Measurements from ENCODE around the gene ATXN1.

ATXN1 gene

DNA sequence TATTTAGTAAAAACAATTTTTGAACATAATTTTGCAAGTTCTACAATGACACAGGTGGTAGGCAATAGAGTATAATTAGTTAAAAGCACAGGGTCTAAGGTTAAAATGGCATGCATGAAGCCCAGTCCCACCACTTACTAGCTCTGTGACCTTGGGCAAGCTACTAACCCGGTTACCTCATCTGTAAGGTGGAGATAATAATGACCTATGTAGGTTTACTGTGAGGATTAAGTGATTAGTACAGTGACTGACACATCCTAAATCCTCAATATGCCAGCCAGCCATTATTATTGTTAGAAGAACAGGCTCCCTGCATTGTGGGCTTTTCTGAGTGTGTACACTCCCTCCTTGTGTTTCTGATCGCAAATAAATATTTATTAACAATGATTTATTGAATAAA lies 26.2 kb downstream of the ATXN1 start:
- Histone ChIP-seq H2BK12ac (ENCODE audit: low read length in 2 of 2) (no peak overlapping the region), H3K27me3 (ENCODE audit: control insufficient read depth in 1 of 2, insufficient read depth in 1 of 2, low read length in 2 of 2) (no peaks in the 10 kb centered on the region), H4K91ac (ENCODE audit: low read length) (no peak overlapping the region), H3K9ac (ENCODE audit: low read length) (no peak overlapping the region), H3K4ac (ENCODE audit: low read depth in 1 of 2, low read length in 2 of 2) (no peak overlapping the region), H3K36me3 (ENCODE audit: control insufficient read depth in 1 of 2, insufficient read depth in 2 of 2, low read depth in 1 of 2, low read length in 2 of 2) (peaks cover 0 to 16% of the 10 kb centered on the region in 2 experiments), H3K4me3 (ENCODE audit: insufficient read depth in 1 of 2, low read depth in 1 of 2, low read length in 2 of 2) (no peak overlapping the region), H2BK15ac (ENCODE audit: low read depth, poor library complexity, severe bottlenecking) (no peak overlapping the region), H3K14ac (ENCODE audit: low read length in 2 of 2) (no peak overlapping the region), H2BK5ac (ENCODE audit: low read depth, low read length, poor library complexity, severe bottlenecking) (no peak overlapping the region), H3K4me2 (ENCODE audit: low read length, poor library complexity, severe bottlenecking) (no peak overlapping the region), H4K8ac (ENCODE audit: low read length) (no peak overlapping the region), H3K27ac (ENCODE audit: low read length, poor library complexity, severe bottlenecking) (no peak overlapping the region), H2AFZ (ENCODE audit: low read depth, low read length) (no peak overlapping the region), H3K4me1 (ENCODE audit: control insufficient read depth, insufficient read depth, low read depth, low read length) (peaks cover 6% of the 10 kb centered on the region), H3K9me3 (ENCODE audit: control insufficient read depth, low read length) (no peaks in the 10 kb centered on the region), H2BK120ac (ENCODE audit: low read depth, low read length) (no peak overlapping the region), H3K23ac (ENCODE audit: low read length in 2 of 2) (no peak overlapping the region), H3K79me1 (replicated peaks; ENCODE audit: low read length, poor library complexity, severe bottlenecking) (peaks cover 24% of the 10 kb centered on the region), H2AK5ac (ENCODE audit: low read length, severe bottlenecking) (no peak overlapping the region), H3K18ac (ENCODE audit: low read depth in 1 of 2, low read length in 2 of 2) (no peak overlapping the region)
- WGBS: no CpG with 5 or more reads among the region's 2 CpGs
- no peak for DNase-seq

DNA sequence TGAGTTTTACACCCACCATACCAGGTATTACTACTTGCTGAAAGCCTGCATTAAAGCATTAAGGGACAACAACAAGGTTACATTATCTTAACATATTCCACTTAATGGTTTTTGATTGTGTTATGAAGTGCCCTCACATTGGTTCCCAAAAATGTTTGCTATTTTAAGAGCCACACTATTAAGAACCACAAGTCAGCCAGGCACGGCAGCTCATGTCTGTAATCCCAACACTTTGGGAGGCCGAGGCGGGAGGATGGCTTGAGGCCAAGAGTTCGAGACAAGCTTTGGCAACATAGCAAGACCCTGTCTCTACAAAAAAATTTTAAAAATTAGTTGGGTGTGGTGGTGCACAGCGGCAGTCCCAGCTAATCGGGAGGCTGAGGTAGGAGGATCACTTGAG lies 28.2 kb downstream of the ATXN1 start:
- Histone ChIP-seq H3K9me3 (ENCODE audit: control insufficient read depth, low read length) (no peaks in the 10 kb centered on the region), H3K4ac (ENCODE audit: low read depth in 1 of 2, low read length in 2 of 2) (no peak overlapping the region), H2BK15ac (ENCODE audit: low read depth, poor library complexity, severe bottlenecking) (no peak overlapping the region), H3K79me1 (replicated peaks; ENCODE audit: low read length, poor library complexity, severe bottlenecking) (peaks cover 25% of the 10 kb centered on the region), H3K27ac (ENCODE audit: low read length, poor library complexity, severe bottlenecking) (no peak overlapping the region), H2BK120ac (ENCODE audit: low read depth, low read length) (no peak overlapping the region), H3K4me3 (ENCODE audit: insufficient read depth in 1 of 2, low read depth in 1 of 2, low read length in 2 of 2) (no peak overlapping the region), H3K18ac (ENCODE audit: low read depth in 1 of 2, low read length in 2 of 2) (no peak overlapping the region), H4K91ac (ENCODE audit: low read length) (no peak overlapping the region), H2BK12ac (ENCODE audit: low read length in 2 of 2) (no peak overlapping the region), H2AFZ (ENCODE audit: low read depth, low read length) (no peak overlapping the region), H3K14ac (ENCODE audit: low read length in 2 of 2) (no peak overlapping the region), H2AK5ac (ENCODE audit: low read length, severe bottlenecking) (no peak overlapping the region), H3K23ac (ENCODE audit: low read length in 2 of 2) (no peak overlapping the region), H3K9ac (ENCODE audit: low read length) (no peak overlapping the region), H3K36me3 (ENCODE audit: control insufficient read depth in 1 of 2, insufficient read depth in 2 of 2, low read depth in 1 of 2, low read length in 2 of 2) (peaks cover 0 to 4% of the 10 kb centered on the region in 2 experiments), H4K8ac (ENCODE audit: low read length) (no peak overlapping the region), H3K4me2 (ENCODE audit: low read length, poor library complexity, severe bottlenecking) (no peak overlapping the region), H3K27me3 (ENCODE audit: control insufficient read depth in 1 of 2, insufficient read depth in 1 of 2, low read length in 2 of 2) (no peaks in the 10 kb centered on the region), H2BK5ac (ENCODE audit: low read depth, low read length, poor library complexity, severe bottlenecking) (no peak overlapping the region), H3K4me1 (ENCODE audit: control insufficient read depth, insufficient read depth, low read depth, low read length) (peaks cover 8% of the 10 kb centered on the region)
- WGBS: 94% methylated on average over 6 of the region's 6 CpGs
- no peak for DNase-seq

DNA sequence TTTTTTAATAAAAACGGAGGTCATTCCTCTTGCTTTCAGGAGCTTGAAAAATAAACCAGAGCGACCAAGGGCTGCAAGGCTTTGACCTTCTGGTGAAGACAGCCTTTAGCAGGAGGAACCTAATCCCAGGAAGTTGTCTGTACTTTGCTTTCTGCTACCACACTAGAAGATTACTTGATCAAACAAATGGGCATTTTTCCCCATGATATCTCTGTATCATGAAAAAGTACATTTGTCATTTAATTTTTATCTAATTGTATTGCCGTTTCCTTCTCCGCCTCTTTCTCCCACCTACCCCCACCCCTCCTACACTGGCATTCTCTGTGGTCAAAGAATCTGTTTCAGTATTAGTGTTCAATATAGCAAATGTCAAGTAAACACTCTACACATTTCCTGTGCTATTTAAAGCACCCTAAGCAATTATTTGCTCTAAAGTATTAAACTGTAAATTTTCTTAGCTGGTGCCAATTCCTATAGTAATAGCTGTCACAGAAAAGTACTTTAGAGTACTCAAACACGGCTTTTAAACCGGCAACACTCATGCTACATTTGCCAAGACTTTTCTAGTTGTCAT lies 29.7 kb downstream of the ATXN1 start:
- Histone ChIP-seq H2BK120ac (ENCODE audit: low read depth, low read length) (no peak overlapping the region), H3K27me3 (ENCODE audit: control insufficient read depth in 1 of 2, insufficient read depth in 1 of 2, low read length in 2 of 2) (no peaks in the 10 kb centered on the region), H2BK12ac (ENCODE audit: low read length in 2 of 2) (no peak overlapping the region), H2BK5ac (ENCODE audit: low read depth, low read length, poor library complexity, severe bottlenecking) (no peak overlapping the region), H3K36me3 (ENCODE audit: control insufficient read depth in 1 of 2, insufficient read depth in 2 of 2, low read depth in 1 of 2, low read length in 2 of 2) (peaks cover 0 to 6% of the 10 kb centered on the region in 2 experiments), H3K27ac (ENCODE audit: low read length, poor library complexity, severe bottlenecking) (no peak overlapping the region), H3K9me3 (ENCODE audit: control insufficient read depth, low read length) (no peaks in the 10 kb centered on the region), H3K79me1 (replicated peaks; ENCODE audit: low read length, poor library complexity, severe bottlenecking) (peaks cover 29% of the 10 kb centered on the region), H2AK5ac (ENCODE audit: low read length, severe bottlenecking) (no peak overlapping the region), H4K91ac (ENCODE audit: low read length) (no peak overlapping the region), H3K18ac (ENCODE audit: low read depth in 1 of 2, low read length in 2 of 2) (no peak overlapping the region), H3K14ac (ENCODE audit: low read length in 2 of 2) (no peak overlapping the region), H3K4ac (ENCODE audit: low read depth in 1 of 2, low read length in 2 of 2) (no peak overlapping the region), H2BK15ac (ENCODE audit: low read depth, poor library complexity, severe bottlenecking) (no peak overlapping the region), H3K4me1 (ENCODE audit: control insufficient read depth, insufficient read depth, low read depth, low read length) (peaks cover 10% of the 10 kb centered on the region), H2AFZ (ENCODE audit: low read depth, low read length) (no peak overlapping the region), H3K4me2 (ENCODE audit: low read length, poor library complexity, severe bottlenecking) (no peak overlapping the region), H3K9ac (ENCODE audit: low read length) (no peak overlapping the region), H3K4me3 (ENCODE audit: insufficient read depth in 1 of 2, low read depth in 1 of 2, low read length in 2 of 2) (no peak overlapping the region), H3K23ac (ENCODE audit: low read length in 2 of 2) (no peak overlapping the region), H4K8ac (ENCODE audit: low read length) (no peak overlapping the region)
- DNase-seq: peak; percentile 25
- WGBS: 20% methylated on average over 4 of the region's 6 CpGs

DNA sequence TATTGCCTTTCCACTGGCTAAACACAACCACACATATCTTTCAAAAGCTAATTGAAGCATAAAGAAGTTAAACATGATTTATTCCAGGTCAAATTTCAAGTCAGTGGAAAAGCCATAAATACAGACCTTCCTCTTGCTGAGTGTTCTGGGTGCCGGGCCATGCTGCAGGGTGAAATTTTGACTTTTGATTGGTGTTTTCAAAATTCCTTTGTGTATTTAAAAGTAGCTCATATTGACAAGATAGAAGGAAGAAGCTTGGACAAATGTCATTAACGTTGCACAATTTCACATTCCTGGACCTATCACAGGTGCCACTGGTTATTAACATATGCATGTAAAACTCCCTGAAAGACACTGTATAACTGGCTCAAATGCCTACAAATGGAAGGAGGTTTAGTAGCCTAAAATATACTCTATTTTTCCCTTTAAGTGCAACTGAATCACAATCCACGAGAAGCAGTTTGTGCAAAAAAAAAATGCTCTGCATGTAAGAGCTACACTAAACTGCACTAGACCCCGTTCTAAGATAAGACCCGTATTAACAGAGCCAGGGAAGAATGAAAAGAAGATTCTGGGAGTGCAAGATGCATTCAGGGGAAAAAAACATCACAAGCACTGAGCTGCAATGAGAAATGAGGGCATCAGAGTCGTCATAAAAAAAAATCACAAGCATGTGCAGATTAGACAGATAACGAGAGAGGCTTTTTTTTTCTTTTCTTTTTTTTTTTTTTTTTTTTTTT lies 30.4 kb downstream of the ATXN1 start:
- Histone ChIP-seq H3K4me1 (ENCODE audit: control insufficient read depth, insufficient read depth, low read depth, low read length) (peaks cover 13% of the 10 kb centered on the region), H4K8ac (ENCODE audit: low read length) (no peak overlapping the region), H2BK15ac (ENCODE audit: low read depth, poor library complexity, severe bottlenecking) (no peak overlapping the region), H3K18ac (ENCODE audit: low read depth in 1 of 2, low read length in 2 of 2) (no peak overlapping the region), H3K23ac (ENCODE audit: low read length in 2 of 2) (no peak overlapping the region), H2BK12ac (ENCODE audit: low read length in 2 of 2) (no peak overlapping the region), H2AK5ac (ENCODE audit: low read length, severe bottlenecking) (no peak overlapping the region), H3K4ac (ENCODE audit: low read depth in 1 of 2, low read length in 2 of 2) (no peak overlapping the region), H3K9ac (ENCODE audit: low read length) (no peak overlapping the region), H3K4me3 (ENCODE audit: insufficient read depth in 1 of 2, low read depth in 1 of 2, low read length in 2 of 2) (no peak overlapping the region), H3K4me2 (ENCODE audit: low read length, poor library complexity, severe bottlenecking) (no peak overlapping the region), H3K79me1 (replicated peaks; ENCODE audit: low read length, poor library complexity, severe bottlenecking) (peaks cover 27% of the 10 kb centered on the region), H3K9me3 (ENCODE audit: control insufficient read depth, low read length) (no peaks in the 10 kb centered on the region), H3K27me3 (ENCODE audit: control insufficient read depth in 1 of 2, insufficient read depth in 1 of 2, low read length in 2 of 2) (no peaks in the 10 kb centered on the region), H2BK120ac (ENCODE audit: low read depth, low read length) (no peak overlapping the region), H4K91ac (ENCODE audit: low read length) (no peak overlapping the region), H3K27ac (ENCODE audit: low read length, poor library complexity, severe bottlenecking) (no peak overlapping the region), H3K14ac (ENCODE audit: low read length in 2 of 2) (no peak overlapping the region), H3K36me3 (ENCODE audit: control insufficient read depth in 1 of 2, insufficient read depth in 2 of 2, low read depth in 1 of 2, low read length in 2 of 2) (peaks cover 0 to 6% of the 10 kb centered on the region in 2 experiments), H2BK5ac (ENCODE audit: low read depth, low read length, poor library complexity, severe bottlenecking) (no peak overlapping the region), H2AFZ (ENCODE audit: low read depth, low read length) (no peak overlapping the region)
- DNase-seq: peak; percentile 32
- WGBS: 42% methylated on average over 4 of the region's 7 CpGs
